Endothelial cell of umbilical vein (primary cell): ENCODE results near the gene PIWIL4. TPM values are rescaled to one million over a fixed set of nuclear protein-coding genes. Genes with fewer than 3 reads are reported as not detected.

Experiments
- BruUV-seq: library from RNA; stranded (reverse); fragments of 400-500 nt; replicated peaks from 2 replicates; lab custom pipeline; 2021; lab: Mats Ljungman, UMichigan
- CTCF ChIA-PET: fragments of 300-600, 350-600 bp; sonication (Branson Sonifier 250); formaldehyde crosslinking; loops from one replicate; lab custom pipeline; 2021; ENCODE audit warnings: antibody characterized with exemption, inconsistent platforms; lab: Charles Lee
- POLR2A ChIA-PET: fragments of 300-600, 350-600 bp; sonication (Branson Sonifier 250); formaldehyde crosslinking; loops from one replicate; lab custom pipeline; 2021; ENCODE audit warnings: antibody characterized with exemption, inconsistent platforms; lab: Charles Lee
- DNase-seq: peaks from one replicate; pipeline ENCODE4 v3.0.0-alpha.2; 2011; ENCODE audit warnings: low read depth, low spot score
- FAIRE-seq: peaks from 2 replicates; lab custom pipeline; 2011; peaks lifted over from hg19 to GRCh38; lab: Jason Lieb, UNC
- H2AFZ ChIP-seq: 2 replicates; pipeline ENCODE4 v1.6.0; 2012; ENCODE audit warnings: low read depth, low read length, control low read depth, inconsistent platforms
- H3K27ac ChIP-seq: 2 replicates; pipeline ENCODE4 v1.5.1; 2011; ENCODE audit warnings: low read depth, mild to moderate bottlenecking, control low read depth, low read length, moderate library complexity; ENCODE audit not compliant: insufficient read depth
- H3K27me3 ChIP-seq, 2 experiments: 2 replicates each; pipeline versions ENCODE4 v1.6.0 to v1.6.1; 2011; ENCODE audit warnings: low read length in 2 of 2, mixed read lengths in 1 of 2; ENCODE audit not compliant: control insufficient read depth in 2 of 2, insufficient read depth in 2 of 2
- H3K36me3 ChIP-seq, 2 experiments: 2 replicates in 1 of 2; 3 replicates in 1 of 2; pipeline ENCODE4 v1.5.1; 2011; ENCODE audit warnings: low read length in 2 of 2, mild to moderate bottlenecking in 1 of 2, moderate library complexity in 1 of 2; ENCODE audit not compliant: control insufficient read depth in 2 of 2, insufficient read depth in 2 of 2; ENCODE audit errors: extremely low read depth in 1 of 2
- H3K4me1 ChIP-seq: 3 replicates; pipeline ENCODE4 v1.5.1; 2011; ENCODE audit warnings: mild to moderate bottlenecking, low read length; ENCODE audit not compliant: control insufficient read depth, insufficient read depth; ENCODE audit errors: extremely low read depth
- H3K4me2 ChIP-seq: 2 replicates; pipeline ENCODE4 v1.6.1; 2011; ENCODE audit warnings: low read length, control low read depth, mixed read lengths; ENCODE audit not compliant: insufficient read depth
- H3K4me3 ChIP-seq, 3 experiments: fragments of 200-600 bp in 1 of 3; sonication (generic), shearing (Covaris generic) in 1 of 3; replicated peaks in 1 of 3; 2 replicates each; pipeline ENCODE4 v1.5.1; 2011 to 2016; ENCODE audit warnings: control low read depth in 3 of 3, low read length in 3 of 3, mild to moderate bottlenecking in 2 of 3, inconsistent platforms in 1 of 3, low read depth in 1 of 3, moderate library complexity in 1 of 3; ENCODE audit not compliant: insufficient read depth in 1 of 3
- H3K79me2 ChIP-seq: 2 replicates; pipeline ENCODE4 v1.6.0; 2012; ENCODE audit warnings: low read length, inconsistent platforms; ENCODE audit not compliant: control insufficient read depth, insufficient read depth
- H3K9ac ChIP-seq: replicated peaks from 2 replicates; pipeline ENCODE3; 2011; ENCODE audit warnings: low read length, control low read depth; ENCODE audit not compliant: insufficient read depth; ENCODE audit errors: extremely low read depth
- H3K9me1 ChIP-seq: replicated peaks from 3 replicates; pipeline ENCODE4 v1.6.0; 2011; ENCODE audit warnings: mild to moderate bottlenecking, low read length; ENCODE audit not compliant: control insufficient read depth, insufficient read depth; ENCODE audit errors: extremely low read depth
- H3K9me3 ChIP-seq: replicated peaks from 2 replicates; pipeline ENCODE4 v1.5.1; 2012; ENCODE audit warnings: low read length, inconsistent platforms; ENCODE audit not compliant: control insufficient read depth, insufficient read depth
- H4K20me1 ChIP-seq: replicated peaks from 2 replicates; pipeline ENCODE3; 2011; ENCODE audit warnings: mild to moderate bottlenecking, low read length; ENCODE audit not compliant: control insufficient read depth, insufficient read depth; ENCODE audit errors: extremely low read depth
- CTCF ChIP-seq, 2 donors: IDR thresholded peaks; 1 replicate in 1 of 2; 2 replicates in 1 of 2; pipeline ENCODE4 v1.5.1; 2011; ENCODE audit warnings: low read length in 2 of 2, mild to moderate bottlenecking in 2 of 2, moderate library complexity in 2 of 2, control low read depth in 1 of 2, inconsistent platforms in 1 of 2, low read depth in 1 of 2; ENCODE audit not compliant: insufficient read depth in 1 of 2; ENCODE audit errors: extremely low read depth in 1 of 2
- EZH2 ChIP-seq: IDR thresholded peaks from 2 replicates; pipeline ENCODE4 v1.6.1; 2012; ENCODE audit warnings: borderline replicate concordance, low read depth, mild to moderate bottlenecking, moderate library complexity, low read length, inconsistent platforms; ENCODE audit not compliant: severe bottlenecking
- FOS ChIP-seq: IDR thresholded peaks from 2 replicates; pipeline ENCODE4 v1.6.1; 2011; ENCODE audit warnings: mild to moderate bottlenecking, low read length, moderate library complexity, borderline replicate concordance; ENCODE audit not compliant: insufficient read depth
- GATA2 ChIP-seq: IDR thresholded peaks from 2 replicates; pipeline ENCODE4 v1.7.0; 2011; ENCODE audit warnings: low read depth, mild to moderate bottlenecking, moderate library complexity, mixed read lengths, low read length; ENCODE audit not compliant: insufficient read length, insufficient read depth
- JUN ChIP-seq: IDR thresholded peaks from 2 replicates; pipeline ENCODE4 v1.6.1; 2011; ENCODE audit warnings: borderline replicate concordance, low read depth; ENCODE audit not compliant: insufficient read length, insufficient read depth
- MAX ChIP-seq: IDR thresholded peaks from 2 replicates; pipeline ENCODE4 v1.6.1; 2011; ENCODE audit not compliant: insufficient read depth, insufficient read length
- MYC ChIP-seq: IDR thresholded peaks from one replicate; pipeline ENCODE4 v1.6.1; 2011; ENCODE audit warnings: mild to moderate bottlenecking, low read depth, low read length
- POLR2A ChIP-seq: IDR thresholded peaks from 2 replicates; pipeline ENCODE4 v1.6.1; 2012; ENCODE audit warnings: low read depth, mild to moderate bottlenecking, control low read depth, low read length
- POLR2AphosphoS5 ChIP-seq: IDR thresholded peaks from 2 replicates; pipeline ENCODE4 v1.6.1; 2012; ENCODE audit warnings: low read depth, mild to moderate bottlenecking, control low read depth, low read length, moderate library complexity; ENCODE audit not compliant: insufficient read depth
- dilution Hi-C: fragments of 300-500 bp; cut with MboI; formaldehyde crosslinking; loops from one replicate; pipeline ENCODE4 v1.15.0; 2019; ENCODE audit warnings: low sequenced_read_pairs; ENCODE audit not compliant: extremely low pct_ligation_motif_present
- intact Hi-C: fragments of 100-400 bp; cut with micrococcal nuclease; formaldehyde crosslinking; loops from one replicate; pipeline ENCODE4 v1.10.0; 2022
- polyA plus RNA-seq, 4 experiments: library from polyadenylated mRNA; depleted of rRNA in 3 of 4; stranded (reverse) in 3 of 4; unstranded in 1 of 4; fragments of >200 nt; gene quantifications; 2 replicates each; pipeline versions ENCODE4 v1.2.1 to v1.2.3, GENCODE V29; 2011 to 2012; ENCODE audit warnings: missing spikeins in 1 of 4
- total RNA-seq: library from RNA; stranded (reverse); gene quantifications from 2 replicates; pipeline ENCODE4 v1.2.3, GENCODE V29; 2021

The PIWIL4 gene
- total and polyA plus RNA-seq, 2 donors (not counting 3 experiments of a cell fraction or from before 2014, with no cell fraction given) = 0.55 to 0.64 TPM

GRCh38 chr11:94662065-94662779 is 95.1 kb downstream of the PIWIL4 start:
- CTCF ChIA-PET = no interaction called here
- no peak overlapping the region for H3K4me2 ChIP-seq
- H3K4me1 ChIP-seq = no peaks in the 10 kb centered on the region
- no peak overlapping the region for H3K9ac ChIP-seq
- no peaks in the 10 kb centered on the region for H3K79me2 ChIP-seq
- H3K9me3 ChIP-seq = no peaks in the 10 kb centered on the region
- DNase-seq = no peak
- intact Hi-C loops (no loop called here), dilution Hi-C loops (no loop called here)
- no peak overlapping the region for H2AFZ ChIP-seq
- no TSS peak for BruUV-seq
- peaks cover 13 to 21% of the 10 kb centered on the region in 2 experiments for H3K27me3 ChIP-seq
- TF ChIP-seq JUN = no peak
- no peak for TF ChIP-seq POLR2AphosphoS5
- TF ChIP-seq POLR2A = no peak
- TF ChIP-seq GATA2 = no peak
- TF ChIP-seq MAX = no peak
- no peak for TF ChIP-seq FOS
- TF ChIP-seq EZH2 = no peak
- TF ChIP-seq MYC = no peak
- TF ChIP-seq CTCF (IDR thresholded peaks at IDR 0.05; ENCODE audit: extremely low read depth in 1 of 2, insufficient read depth in 1 of 2, low read depth in 1 of 2, low read length in 2 of 2) = no peak
- FAIRE-seq = no peak
- H3K36me3 ChIP-seq = no peaks in the 10 kb centered on the region
- no peaks in the 10 kb centered on the region for H4K20me1 ChIP-seq
- no peak overlapping the region for H3K27ac ChIP-seq
- POLR2A ChIA-PET = no interaction called here
- H3K9me1 ChIP-seq = no peaks in the 10 kb centered on the region
- H3K4me3 ChIP-seq = no peak overlapping the region
